Measurements from ENCODE around the gene PTPRD. TPM values are rescaled to one million over a fixed set of nuclear protein-coding genes. Genes with fewer than 3 reads are reported as not detected.

The PTPRD gene
- total RNA-seq, 1 experiment from 2014 or later = not detected

DNA sequence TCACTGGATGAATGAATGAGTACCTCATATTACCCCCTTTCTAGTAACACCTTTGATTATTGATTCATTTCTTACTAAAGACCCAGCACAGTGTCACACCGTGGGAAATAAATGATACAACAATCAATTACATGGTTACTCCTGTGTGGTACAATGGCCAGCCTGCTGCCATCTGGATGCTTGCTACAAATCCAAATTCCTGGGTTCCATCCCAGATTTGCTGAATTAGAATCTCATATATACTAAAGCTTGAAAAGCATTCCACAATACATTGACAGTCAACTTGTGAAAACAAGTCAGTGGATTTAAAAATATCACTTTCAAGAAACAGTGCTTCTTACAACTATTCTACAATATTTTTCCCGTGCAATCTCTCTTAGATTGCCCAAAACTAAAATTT is 989.3 kb downstream of the PTPRD start:
- intact Hi-C loops (cut with micrococcal nuclease; ENCODE audit: unreplicated experiment) = no loop called here
- POLR2A ChIA-PET (ENCODE audit: low non-redundant PET) = no interaction called here
- CTCF ChIA-PET = no interaction called here

DNA sequence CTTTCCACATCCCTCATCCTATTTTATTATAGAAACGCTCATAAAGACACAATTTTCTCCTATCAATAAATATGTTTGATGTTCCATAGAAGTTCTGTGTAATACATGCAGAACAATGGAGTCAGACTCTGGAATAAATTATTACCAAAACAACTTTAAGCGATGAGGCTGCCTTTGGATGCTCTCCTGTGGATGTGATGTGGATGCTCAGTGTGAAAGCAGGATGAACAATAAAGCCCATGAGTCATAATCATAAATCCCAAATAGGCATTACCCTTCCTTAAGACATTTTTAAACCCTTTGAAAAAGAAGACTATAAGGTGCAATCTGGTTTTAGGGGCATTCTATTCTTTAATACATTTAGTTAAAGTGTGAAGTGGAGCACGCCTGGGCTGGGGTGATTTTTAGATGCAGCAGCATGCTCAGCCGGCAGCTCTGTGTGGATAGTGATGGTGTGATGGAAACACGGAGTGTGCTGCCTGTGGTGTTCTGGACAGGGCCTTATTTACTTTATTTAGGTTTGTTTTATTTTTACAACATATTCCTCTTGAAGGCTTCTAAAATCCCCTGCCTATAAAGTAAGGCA is 991.4 kb downstream of the PTPRD start:
- Histone ChIP-seq H3K9me3 (ENCODE audit: low read depth, low read length, poor library complexity, severe bottlenecking) (no peaks in the 10 kb centered on the region), H3K27ac (ENCODE audit: low read depth, low read length, poor library complexity, severe bottlenecking) (no peak overlapping the region), H3K36me3 (ENCODE audit: insufficient read depth, low read length, poor library complexity, severe bottlenecking) (no peaks in the 10 kb centered on the region), H3K4me3 (ENCODE audit: low read depth, low read length, poor library complexity, severe bottlenecking) (no peak overlapping the region), H3K4me1 (ENCODE audit: insufficient read depth, low read length, poor library complexity, severe bottlenecking) (no peaks in the 10 kb centered on the region), H3K27me3 (replicated peaks; ENCODE audit: insufficient read depth, low read depth, low read length, poor library complexity) (no peaks in the 10 kb centered on the region)
- BruUV-seq (replicated peaks) = no TSS peak
- TF ChIP-seq, protein P1, sequence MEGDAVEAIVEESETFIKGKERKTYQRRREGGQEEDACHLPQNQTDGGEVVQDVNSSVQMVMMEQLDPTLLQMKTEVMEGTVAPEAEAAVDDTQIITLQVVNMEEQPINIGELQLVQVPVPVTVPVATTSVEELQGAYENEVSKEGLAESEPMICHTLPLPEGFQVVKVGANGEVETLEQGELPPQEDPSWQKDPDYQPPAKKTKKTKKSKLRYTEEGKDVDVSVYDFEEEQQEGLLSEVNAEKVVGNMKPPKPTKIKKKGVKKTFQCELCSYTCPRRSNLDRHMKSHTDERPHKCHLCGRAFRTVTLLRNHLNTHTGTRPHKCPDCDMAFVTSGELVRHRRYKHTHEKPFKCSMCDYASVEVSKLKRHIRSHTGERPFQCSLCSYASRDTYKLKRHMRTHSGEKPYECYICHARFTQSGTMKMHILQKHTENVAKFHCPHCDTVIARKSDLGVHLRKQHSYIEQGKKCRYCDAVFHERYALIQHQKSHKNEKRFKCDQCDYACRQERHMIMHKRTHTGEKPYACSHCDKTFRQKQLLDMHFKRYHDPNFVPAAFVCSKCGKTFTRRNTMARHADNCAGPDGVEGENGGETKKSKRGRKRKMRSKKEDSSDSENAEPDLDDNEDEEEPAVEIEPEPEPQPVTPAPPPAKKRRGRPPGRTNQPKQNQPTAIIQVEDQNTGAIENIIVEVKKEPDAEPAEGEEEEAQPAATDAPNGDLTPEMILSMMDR (conservative IDR thresholded peaks at IDR 0.05; ENCODE audit: low read depth, low read length) = no peak
- TF ChIP-seq EZH2 (IDR thresholded peaks at IDR 0.05; ENCODE audit: borderline replicate concordance, low read depth, low read length, poor library complexity, severe bottlenecking) = no peak
- ChIA-PET CTCF (interaction anchor here (0.7 kb wide), 1 partner anchor 30 kb away, joined by 3 read pairs; no protein-coding TSS in a partner anchor), POLR2A (ENCODE audit: low non-redundant PET) (no interaction called here)
- intact Hi-C loops (cut with micrococcal nuclease; ENCODE audit: unreplicated experiment) = no loop called here
- DNase-seq (ENCODE audit: low spot score) = no peak

More for the DNA sequence above, 989.3 kb downstream of the PTPRD start:
- no TSS peak for BruUV-seq (replicated peaks)
- Histone ChIP-seq H3K36me3 (ENCODE audit: insufficient read depth, low read length, poor library complexity, severe bottlenecking) (no peaks in the 10 kb centered on the region), H3K27me3 (replicated peaks; ENCODE audit: insufficient read depth, low read depth, low read length, poor library complexity) (no peaks in the 10 kb centered on the region), H3K4me3 (ENCODE audit: low read depth, low read length, poor library complexity, severe bottlenecking) (no peak overlapping the region), H3K4me1 (ENCODE audit: insufficient read depth, low read length, poor library complexity, severe bottlenecking) (no peaks in the 10 kb centered on the region), H3K27ac (ENCODE audit: low read depth, low read length, poor library complexity, severe bottlenecking) (no peak overlapping the region), H3K9me3 (ENCODE audit: low read depth, low read length, poor library complexity, severe bottlenecking) (no peaks in the 10 kb centered on the region)
- DNase-seq (ENCODE audit: low spot score) = no peak
- TF ChIP-seq, protein P1 (conservative IDR thresholded peaks at IDR 0.05; ENCODE audit: low read depth, low read length) = no peak

DNA sequence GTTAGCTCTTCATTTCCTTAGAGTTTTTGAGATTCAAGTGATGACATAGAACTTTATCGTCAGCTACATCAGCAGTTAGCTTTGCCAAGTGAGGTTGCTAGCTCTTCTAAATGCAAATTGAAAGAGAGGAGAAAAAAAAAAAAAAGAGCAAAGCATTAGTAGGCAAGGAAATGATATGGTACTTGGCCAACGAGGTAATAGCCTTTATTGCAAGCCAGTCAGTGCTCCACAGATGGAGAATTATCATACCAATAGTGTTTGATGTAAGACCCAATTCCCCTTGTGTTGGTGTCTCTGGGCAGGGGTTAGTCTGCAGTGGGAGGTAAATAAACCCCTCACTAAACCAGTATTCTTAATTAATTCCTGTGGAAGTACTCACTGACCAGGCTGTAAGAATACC is 992.1 kb downstream of the PTPRD start:
- DNase-seq (ENCODE audit: low spot score) = no peak
- intact Hi-C loops (cut with micrococcal nuclease; ENCODE audit: unreplicated experiment) = no loop called here
- ChIA-PET CTCF (interaction anchor here (0.6 kb wide), 1 partner anchor 23 kb away, joined by 3 read pairs; no protein-coding TSS in a partner anchor), POLR2A (ENCODE audit: low non-redundant PET) (no interaction called here)
- Histone ChIP-seq H3K9me3 (ENCODE audit: low read depth, low read length, poor library complexity, severe bottlenecking) (no peaks in the 10 kb centered on the region), H3K4me3 (ENCODE audit: low read depth, low read length, poor library complexity, severe bottlenecking) (no peak overlapping the region), H3K4me1 (ENCODE audit: insufficient read depth, low read length, poor library complexity, severe bottlenecking) (no peaks in the 10 kb centered on the region), H3K36me3 (ENCODE audit: insufficient read depth, low read length, poor library complexity, severe bottlenecking) (no peaks in the 10 kb centered on the region), H3K27me3 (replicated peaks; ENCODE audit: insufficient read depth, low read depth, low read length, poor library complexity) (no peaks in the 10 kb centered on the region), H3K27ac (ENCODE audit: low read depth, low read length, poor library complexity, severe bottlenecking) (no peak overlapping the region)
- no peak for TF ChIP-seq EZH2 (IDR thresholded peaks at IDR 0.05; ENCODE audit: borderline replicate concordance, low read depth, low read length, poor library complexity, severe bottlenecking)
- TF ChIP-seq, protein P1 (conservative IDR thresholded peaks at IDR 0.05; ENCODE audit: low read depth, low read length) = no peak
- BruUV-seq (replicated peaks) = no TSS peak
